HepG2 (cell line): ENCODE data around the gene LSMEM2. TPM values are rescaled to one million over a fixed set of nuclear protein-coding genes. Genes with fewer than 3 reads are reported as not detected.

Experiments used
- DR1 ChIP-seq: sonication (generic); formaldehyde crosslinking; IDR thresholded peaks from 2 replicates; pipeline ENCODE4 v1.8.0; 2021; ENCODE audit warnings: mild to moderate bottlenecking, missing genetic modification reagents, inconsistent platforms
- ELF4 ChIP-seq: sonication (generic); formaldehyde crosslinking; IDR thresholded peaks from 2 replicates; pipeline ENCODE4 v1.5.0; 2020; ENCODE audit warnings: missing genetic modification reagents, mild to moderate bottlenecking, moderate library complexity, borderline replicate concordance
- GABPB1 ChIP-seq: IDR thresholded peaks from 2 replicates; pipeline ENCODE4 v1.6.1; 2016; ENCODE audit warnings: mild to moderate bottlenecking, missing genetic modification reagents, moderate library complexity, missing compliant biosample characterization
- KMT2B ChIP-seq: IDR thresholded peaks from 2 replicates; pipeline ENCODE4 v1.6.1; 2016; ENCODE audit warnings: missing genetic modification reagents, missing compliant biosample characterization
- MEF2D ChIP-seq: sonication (generic); formaldehyde crosslinking; IDR thresholded peaks from 2 replicates; pipeline ENCODE4 v1.5.1; 2020; ENCODE audit warnings: mild to moderate bottlenecking, missing genetic modification reagents
- MEIS2 ChIP-seq: sonication (generic); formaldehyde crosslinking; IDR thresholded peaks from 2 replicates; pipeline ENCODE4 v1.9.0; 2021; ENCODE audit warnings: mild to moderate bottlenecking, missing genetic modification reagents
- SP2 ChIP-seq: sonication (generic); formaldehyde crosslinking; IDR thresholded peaks from 2 replicates; pipeline ENCODE4 v1.5.1; 2020; ENCODE audit warnings: mild to moderate bottlenecking, missing genetic modification reagents
- SSRP1 ChIP-seq: IDR thresholded peaks from 2 replicates; pipeline ENCODE4 v1.6.1; 2016; ENCODE audit warnings: control low read depth
- TCF7 ChIP-seq: sonication (generic); IDR thresholded peaks from 2 replicates; pipeline ENCODE4 v1.6.1; 2016; ENCODE audit warnings: antibody characterized with exemption, low read depth
- ZBTB7A ChIP-seq: sonication (generic); formaldehyde crosslinking; IDR thresholded peaks from 2 replicates; pipeline ENCODE4 v1.8.0; 2022; ENCODE audit warnings: mild to moderate bottlenecking, missing genetic modification reagents
- ZFP82 ChIP-seq: sonication (generic); formaldehyde crosslinking; IDR thresholded peaks from 2 replicates; pipeline ENCODE4 v1.5.1; 2020; ENCODE audit warnings: mild to moderate bottlenecking, missing genetic modification reagents, borderline replicate concordance
- ZNF263 ChIP-seq: sonication (generic); formaldehyde crosslinking; IDR thresholded peaks from 2 replicates; pipeline ENCODE4 v1.4.0; 2020; ENCODE audit warnings: missing genetic modification reagents
- ZNF383 ChIP-seq: sonication (generic); formaldehyde crosslinking; IDR thresholded peaks from 2 replicates; pipeline ENCODE4 v1.4.0; 2020; ENCODE audit warnings: missing genetic modification reagents, mild to moderate bottlenecking, borderline replicate concordance
- ZNF552 ChIP-seq: sonication (generic); formaldehyde crosslinking; IDR thresholded peaks from 2 replicates; pipeline ENCODE4 v1.9.0; 2022; ENCODE audit warnings: missing genetic modification reagents, mild to moderate bottlenecking, borderline replicate concordance
- ZNF816 ChIP-seq: sonication (generic); formaldehyde crosslinking; IDR thresholded peaks from 2 replicates; pipeline ENCODE4 v1.8.0; 2022; ENCODE audit warnings: missing genetic modification reagents, mild to moderate bottlenecking, borderline replicate concordance
- polyA plus RNA-seq, 8 experiments: library from polyadenylated mRNA; depleted of rRNA in 3 of 8; stranded (reverse) in 7 of 8; unstranded in 1 of 8; fragments of >200 nt; fragmentation: Illumina TruSeq in 4 of 8; extraction: Trizol in 4 of 8; gene quantifications; 2 replicates each; pipeline versions ENCODE4 v1.2.1 to v1.2.3, GENCODE V29; 2011 to 2016; ENCODE audit warnings: low read depth in 4 of 8, missing spikeins in 1 of 8, mixed read lengths in 1 of 8; ENCODE audit not compliant: insufficient read depth in 1 of 8
- total RNA-seq, 5 experiments: library from RNA; depleted of rRNA; stranded (reverse); fragments of >200 nt; fragmentation: Illumina TruSeq; extraction: Trizol; gene quantifications; 2 replicates each; pipeline ENCODE4 v1.2.3, GENCODE V29; 2016; ENCODE audit warnings: low read depth in 1 of 5
- TF ChIP-seq, protein P1 (sequence below): sonication (generic); formaldehyde crosslinking; IDR thresholded peaks from 2 replicates; pipeline ENCODE4 v1.5.0; 2020; ENCODE audit warnings: missing genetic modification reagents
- TF ChIP-seq, protein P2 (sequence below): sonication (generic); formaldehyde crosslinking; IDR thresholded peaks from 2 replicates; pipeline ENCODE4 v1.4.0; 2020; ENCODE audit warnings: missing genetic modification reagents
- TF ChIP-seq, protein P3 (sequence below): sonication (generic); formaldehyde crosslinking; IDR thresholded peaks from 2 replicates; pipeline ENCODE4 v1.4.0; 2020; ENCODE audit warnings: missing genetic modification reagents; ENCODE audit errors: not compliant biosample characterization
- TF ChIP-seq, protein P4 (sequence below): sonication (generic); formaldehyde crosslinking; IDR thresholded peaks from 2 replicates; pipeline ENCODE4 v1.4.0; 2020; ENCODE audit warnings: mild to moderate bottlenecking, missing genetic modification reagents
- TF ChIP-seq, protein P5 (sequence below): sonication (generic); formaldehyde crosslinking; conservative IDR thresholded peaks from 2 replicates; pipeline ENCODE4 v1.4.0; 2020; ENCODE audit warnings: missing genetic modification reagents

The LSMEM2 gene
- total and polyA plus RNA-seq, 2 of the 13 experiments (the other 11 are each of a cell fraction or from before 2014, with no cell fraction given), result 0.07 to 0.41 TPM

DNA sequence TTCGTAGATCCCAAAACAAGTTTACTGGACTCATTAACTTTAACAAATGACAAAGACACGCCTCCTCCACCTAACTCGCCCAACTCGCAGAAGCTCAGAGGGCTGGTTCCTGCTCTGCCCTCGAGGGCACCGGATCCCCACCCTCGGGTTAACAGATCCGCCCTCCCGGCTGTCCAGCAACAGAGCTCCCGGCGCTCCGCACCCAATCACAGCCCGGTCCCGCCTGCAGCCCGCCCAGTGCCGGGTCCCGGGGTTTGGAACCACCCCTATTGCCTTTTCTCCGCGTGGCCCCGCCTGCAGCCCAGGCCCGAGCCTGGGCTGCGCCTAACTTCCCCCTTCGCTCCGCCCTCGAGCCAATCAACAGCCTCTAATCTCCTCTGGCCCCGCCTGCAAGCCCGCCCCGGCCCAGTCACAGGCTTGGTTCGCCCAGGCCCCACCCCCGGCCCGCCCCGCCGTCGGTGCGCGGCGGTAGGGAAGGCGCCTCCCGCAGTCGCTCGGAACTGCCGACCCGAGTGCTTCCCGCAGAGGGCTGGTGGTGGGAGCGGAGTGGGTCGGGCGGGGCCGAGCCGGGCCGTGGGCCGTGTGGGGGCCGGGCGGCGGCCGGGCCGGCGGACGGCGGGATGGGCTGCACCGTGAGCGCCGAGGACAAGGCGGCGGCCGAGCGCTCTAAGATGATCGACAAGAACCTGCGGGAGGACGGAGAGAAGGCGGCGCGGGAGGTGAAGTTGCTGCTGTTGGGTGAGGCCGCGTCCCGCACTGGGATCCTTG is 43.0 kb upstream of the LSMEM2 start, which contains the start of gene GNAI2 (continued):
- TF ChIP-seq, protein P1, sequence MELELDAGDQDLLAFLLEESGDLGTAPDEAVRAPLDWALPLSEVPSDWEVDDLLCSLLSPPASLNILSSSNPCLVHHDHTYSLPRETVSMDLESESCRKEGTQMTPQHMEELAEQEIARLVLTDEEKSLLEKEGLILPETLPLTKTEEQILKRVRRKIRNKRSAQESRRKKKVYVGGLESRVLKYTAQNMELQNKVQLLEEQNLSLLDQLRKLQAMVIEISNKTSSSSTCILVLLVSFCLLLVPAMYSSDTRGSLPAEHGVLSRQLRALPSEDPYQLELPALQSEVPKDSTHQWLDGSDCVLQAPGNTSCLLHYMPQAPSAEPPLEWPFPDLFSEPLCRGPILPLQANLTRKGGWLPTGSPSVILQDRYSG (CRISPR knock-in tag), result 0 out of 2 replicates have a peak, but pooled peaks have one; percentile 37
- TF ChIP-seq, protein P2, sequence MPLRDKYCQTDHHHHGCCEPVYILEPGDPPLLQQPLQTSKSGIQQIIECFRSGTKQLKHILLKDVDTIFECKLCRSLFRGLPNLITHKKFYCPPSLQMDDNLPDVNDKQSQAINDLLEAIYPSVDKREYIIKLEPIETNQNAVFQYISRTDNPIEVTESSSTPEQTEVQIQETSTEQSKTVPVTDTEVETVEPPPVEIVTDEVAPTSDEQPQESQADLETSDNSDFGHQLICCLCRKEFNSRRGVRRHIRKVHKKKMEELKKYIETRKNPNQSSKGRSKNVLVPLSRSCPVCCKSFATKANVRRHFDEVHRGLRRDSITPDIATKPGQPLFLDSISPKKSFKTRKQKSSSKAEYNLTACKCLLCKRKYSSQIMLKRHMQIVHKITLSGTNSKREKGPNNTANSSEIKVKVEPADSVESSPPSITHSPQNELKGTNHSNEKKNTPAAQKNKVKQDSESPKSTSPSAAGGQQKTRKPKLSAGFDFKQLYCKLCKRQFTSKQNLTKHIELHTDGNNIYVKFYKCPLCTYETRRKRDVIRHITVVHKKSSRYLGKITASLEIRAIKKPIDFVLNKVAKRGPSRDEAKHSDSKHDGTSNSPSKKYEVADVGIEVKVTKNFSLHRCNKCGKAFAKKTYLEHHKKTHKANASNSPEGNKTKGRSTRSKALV (CRISPR knock-in tag), result no peak
- TF ChIP-seq ZFP82 (CRISPR knock-in tag), result peak; percentile 78; the same call in 1 of the 2 replicates
- TF ChIP-seq DR1 (CRISPR knock-in tag), result peak; percentile 59; the same call in 1 of the 2 replicates
- TF ChIP-seq ZNF263 (CRISPR knock-in tag), result peak; percentile 90
- TF ChIP-seq MEIS2 (CRISPR knock-in tag), result 0 out of 2 replicates have a peak, but pooled peaks have one; percentile 13
- TF ChIP-seq, protein P3, sequence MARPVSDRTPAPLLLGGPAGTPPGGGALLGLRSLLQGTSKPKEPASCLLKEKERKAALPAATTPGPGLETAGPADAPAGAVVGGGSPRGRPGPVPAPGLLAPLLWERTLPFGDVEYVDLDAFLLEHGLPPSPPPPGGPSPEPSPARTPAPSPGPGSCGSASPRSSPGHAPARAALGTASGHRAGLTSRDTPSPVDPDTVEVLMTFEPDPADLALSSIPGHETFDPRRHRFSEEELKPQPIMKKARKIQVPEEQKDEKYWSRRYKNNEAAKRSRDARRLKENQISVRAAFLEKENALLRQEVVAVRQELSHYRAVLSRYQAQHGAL (CRISPR knock-in tag), result no peak
- TF ChIP-seq ZNF552, result no peak
- no peak for TF ChIP-seq ZBTB7A (CRISPR knock-in tag)
- no peak for TF ChIP-seq ZNF383
- no peak for TF ChIP-seq MEF2D (CRISPR knock-in tag)
- TF ChIP-seq ZNF816, result peak; percentile 55; the same call in 1 of the 2 replicates
- no peak for TF ChIP-seq ELF4 (CRISPR knock-in tag)
- no peak for TF ChIP-seq TCF7
- TF ChIP-seq KMT2B, result no peak
- TF ChIP-seq, protein P4, sequence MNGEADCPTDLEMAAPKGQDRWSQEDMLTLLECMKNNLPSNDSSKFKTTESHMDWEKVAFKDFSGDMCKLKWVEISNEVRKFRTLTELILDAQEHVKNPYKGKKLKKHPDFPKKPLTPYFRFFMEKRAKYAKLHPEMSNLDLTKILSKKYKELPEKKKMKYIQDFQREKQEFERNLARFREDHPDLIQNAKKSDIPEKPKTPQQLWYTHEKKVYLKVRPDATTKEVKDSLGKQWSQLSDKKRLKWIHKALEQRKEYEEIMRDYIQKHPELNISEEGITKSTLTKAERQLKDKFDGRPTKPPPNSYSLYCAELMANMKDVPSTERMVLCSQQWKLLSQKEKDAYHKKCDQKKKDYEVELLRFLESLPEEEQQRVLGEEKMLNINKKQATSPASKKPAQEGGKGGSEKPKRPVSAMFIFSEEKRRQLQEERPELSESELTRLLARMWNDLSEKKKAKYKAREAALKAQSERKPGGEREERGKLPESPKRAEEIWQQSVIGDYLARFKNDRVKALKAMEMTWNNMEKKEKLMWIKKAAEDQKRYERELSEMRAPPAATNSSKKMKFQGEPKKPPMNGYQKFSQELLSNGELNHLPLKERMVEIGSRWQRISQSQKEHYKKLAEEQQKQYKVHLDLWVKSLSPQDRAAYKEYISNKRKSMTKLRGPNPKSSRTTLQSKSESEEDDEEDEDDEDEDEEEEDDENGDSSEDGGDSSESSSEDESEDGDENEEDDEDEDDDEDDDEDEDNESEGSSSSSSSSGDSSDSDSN (CRISPR knock-in tag), result peak; percentile 63; the same call in 1 of the 2 replicates
- TF ChIP-seq SSRP1 (CRISPR knock-in tag), result no peak
- TF ChIP-seq GABPB1, result peak; percentile 82; the same call in 1 of the 2 replicates
- TF ChIP-seq, protein P5, sequence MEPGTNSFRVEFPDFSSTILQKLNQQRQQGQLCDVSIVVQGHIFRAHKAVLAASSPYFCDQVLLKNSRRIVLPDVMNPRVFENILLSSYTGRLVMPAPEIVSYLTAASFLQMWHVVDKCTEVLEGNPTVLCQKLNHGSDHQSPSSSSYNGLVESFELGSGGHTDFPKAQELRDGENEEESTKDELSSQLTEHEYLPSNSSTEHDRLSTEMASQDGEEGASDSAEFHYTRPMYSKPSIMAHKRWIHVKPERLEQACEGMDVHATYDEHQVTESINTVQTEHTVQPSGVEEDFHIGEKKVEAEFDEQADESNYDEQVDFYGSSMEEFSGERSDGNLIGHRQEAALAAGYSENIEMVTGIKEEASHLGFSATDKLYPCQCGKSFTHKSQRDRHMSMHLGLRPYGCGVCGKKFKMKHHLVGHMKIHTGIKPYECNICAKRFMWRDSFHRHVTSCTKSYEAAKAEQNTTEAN (CRISPR knock-in tag), result no peak
- TF ChIP-seq SP2 (CRISPR knock-in tag), result peak; percentile 84
